Measurements from ENCODE around the gene POTEF.
"Not testable (repeated sequence)": the region's sequence is repeated elsewhere in the genome, so short reads cannot be mapped to it uniquely, and the experiment has no call there.

POTEF gene

DNA sequence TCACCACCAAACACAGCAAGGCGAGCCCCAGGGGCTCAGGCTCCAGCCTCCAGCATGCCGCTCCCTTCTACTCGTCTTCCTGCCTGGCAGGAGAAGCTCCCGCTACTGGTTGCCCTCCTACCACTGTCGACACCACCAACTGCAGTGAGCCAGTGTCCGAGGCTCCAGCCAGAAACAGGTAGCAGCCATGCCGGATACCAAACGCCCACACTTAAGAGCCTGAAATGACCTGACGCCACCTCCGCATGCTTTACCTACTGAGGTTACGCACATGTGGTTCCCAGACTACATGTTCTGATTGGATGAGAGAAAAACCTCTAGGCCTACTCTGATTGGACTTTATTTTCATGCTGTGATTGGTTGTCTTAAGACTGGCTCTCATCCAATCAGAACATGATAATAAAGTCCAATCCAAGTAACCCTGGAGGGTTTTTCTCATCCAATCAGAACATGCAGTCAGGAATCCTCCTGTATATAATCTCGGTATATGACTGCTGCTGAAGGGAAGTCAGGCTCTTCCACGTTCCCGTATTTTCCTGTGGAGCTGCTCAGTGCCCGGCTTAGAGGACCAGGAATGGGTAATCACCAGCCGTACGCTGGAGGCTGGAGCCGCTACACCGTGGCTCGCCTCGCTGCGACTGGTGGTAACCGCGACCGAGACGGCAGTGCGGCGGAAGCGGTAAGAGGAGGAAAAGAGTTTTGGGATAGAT, at the start of gene POTEF:
Gene POTEF, minus strand, starts transcription at position 103 of the 710 bp plus-strand sequence. CDS start 8,707 bp downstream, outside the sequence.
- not testable (repeated sequence) for DNase-seq (ENCODE audit: low read depth in 3 of 3)

DNA sequence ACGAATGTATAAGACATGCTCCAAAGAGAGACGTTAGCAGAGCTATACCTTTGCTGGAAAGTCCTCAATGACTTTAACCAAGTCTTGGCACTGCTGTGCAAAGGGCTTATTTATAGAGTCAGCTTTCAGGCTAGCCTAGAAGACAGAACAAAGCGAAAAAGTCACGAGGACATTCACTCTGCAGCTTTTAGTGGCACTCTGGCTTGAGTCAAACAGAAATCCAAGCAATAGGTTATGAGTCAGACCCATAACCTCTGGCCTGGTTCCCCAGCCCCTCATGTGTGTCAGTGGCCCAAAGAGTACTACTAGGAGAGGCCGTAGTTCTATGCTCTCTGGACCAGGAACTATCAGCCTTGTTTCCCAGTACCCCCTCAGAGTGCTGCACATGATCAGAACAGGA, 45.8 kb upstream of the POTEF start:
- not testable (repeated sequence) for DNase-seq (ENCODE audit: low read depth in 3 of 3)

DNA sequence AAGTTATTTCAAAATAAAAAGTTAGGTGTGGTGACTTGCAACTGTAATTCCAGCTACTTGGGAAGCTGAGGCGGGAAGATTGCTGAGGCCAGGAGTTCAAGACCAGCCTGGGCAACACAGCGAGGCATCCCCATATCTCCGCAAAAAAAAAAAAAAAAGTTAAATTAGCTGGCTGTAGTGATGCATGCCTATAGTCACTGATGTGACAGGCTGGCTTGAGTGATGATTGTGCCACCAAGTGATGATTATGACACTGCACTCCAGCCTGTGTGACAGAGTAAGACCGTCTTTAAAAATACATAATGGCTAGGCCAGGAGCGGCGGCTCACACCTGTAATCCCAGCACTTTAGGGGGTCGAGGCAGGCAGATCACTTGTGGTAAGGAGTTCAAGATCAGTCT, 40.9 kb upstream of the POTEF start:
- no peak for DNase-seq (ENCODE audit: low read depth in 3 of 3)

DNA sequence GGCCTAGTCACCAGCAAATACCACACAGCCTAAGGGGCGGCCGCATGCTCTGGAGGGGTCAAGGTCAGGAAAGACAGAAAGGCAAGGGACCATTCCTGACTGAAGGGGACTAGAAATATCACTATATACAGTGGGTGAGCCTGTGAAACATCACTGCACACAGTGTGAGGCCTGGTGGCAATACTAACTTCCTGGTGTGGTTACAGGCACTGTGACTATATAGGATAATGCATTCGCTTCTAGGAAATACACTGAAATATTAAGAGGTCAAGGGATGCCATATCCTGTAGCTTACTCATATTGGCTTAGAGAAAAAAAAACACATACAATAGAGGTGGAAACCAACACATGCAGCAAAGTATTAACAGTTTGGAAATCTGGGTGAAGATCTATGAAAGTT, 40.1 kb upstream of the POTEF start:
- DNase-seq (ENCODE audit: low read depth in 3 of 3), result not testable (repeated sequence)

DNA sequence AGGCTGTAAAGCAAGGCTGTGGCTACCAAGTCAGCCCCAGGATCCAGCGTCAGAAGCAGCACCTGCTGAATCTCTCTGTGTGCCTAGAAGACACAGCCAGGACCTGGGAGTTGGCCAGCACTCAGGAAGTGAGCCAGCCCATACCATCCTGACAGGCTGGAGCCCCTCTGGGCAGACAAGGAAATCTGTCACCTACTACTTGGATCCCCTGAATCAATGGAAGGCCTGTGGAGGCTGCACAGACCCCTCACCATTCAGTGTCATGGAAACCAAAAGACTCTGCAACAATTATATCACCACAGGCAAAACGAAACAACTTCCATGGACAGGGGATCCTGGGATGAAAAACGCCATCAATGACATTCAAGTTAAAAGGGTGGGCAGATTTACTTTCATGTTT, 37.6 kb upstream of the POTEF start:
- DNase-seq (ENCODE audit: low read depth in 3 of 3), result not testable (repeated sequence)

DNA sequence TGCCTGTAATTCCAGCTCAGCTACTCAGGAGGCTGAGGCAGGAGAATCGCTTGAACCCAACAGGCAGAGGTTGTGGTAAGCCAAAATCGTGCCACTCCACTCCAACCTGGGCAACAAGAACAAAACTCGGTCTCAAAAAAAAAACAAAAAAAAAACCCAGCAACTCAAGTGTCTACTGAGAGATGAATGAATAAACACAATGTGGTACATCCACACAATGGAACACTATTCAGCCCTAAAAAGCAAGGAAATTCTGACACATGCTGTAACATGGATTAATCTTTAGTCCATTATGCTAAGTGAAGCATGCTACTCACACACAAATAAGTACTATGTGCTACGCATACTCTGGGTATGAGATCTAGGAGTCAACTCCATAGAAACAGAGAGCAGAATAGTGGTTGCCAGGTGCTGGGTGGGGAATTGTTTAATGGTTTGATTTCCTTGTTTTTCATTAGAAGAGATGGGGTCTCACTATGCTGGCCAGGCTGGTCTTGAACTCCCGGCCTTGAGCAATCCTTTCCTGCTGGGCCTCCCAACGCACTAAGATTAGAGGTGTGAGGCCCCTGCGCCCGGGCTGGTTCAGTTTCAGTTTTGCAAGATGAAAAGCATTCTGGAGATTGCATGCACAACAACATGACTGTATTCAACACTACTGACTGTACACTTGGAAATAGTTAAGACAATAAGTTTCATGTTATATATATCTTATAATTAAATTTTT, 36.4 kb upstream of the POTEF start:
- DNase-seq (ENCODE audit: low read depth in 3 of 3), result no peak

DNA sequence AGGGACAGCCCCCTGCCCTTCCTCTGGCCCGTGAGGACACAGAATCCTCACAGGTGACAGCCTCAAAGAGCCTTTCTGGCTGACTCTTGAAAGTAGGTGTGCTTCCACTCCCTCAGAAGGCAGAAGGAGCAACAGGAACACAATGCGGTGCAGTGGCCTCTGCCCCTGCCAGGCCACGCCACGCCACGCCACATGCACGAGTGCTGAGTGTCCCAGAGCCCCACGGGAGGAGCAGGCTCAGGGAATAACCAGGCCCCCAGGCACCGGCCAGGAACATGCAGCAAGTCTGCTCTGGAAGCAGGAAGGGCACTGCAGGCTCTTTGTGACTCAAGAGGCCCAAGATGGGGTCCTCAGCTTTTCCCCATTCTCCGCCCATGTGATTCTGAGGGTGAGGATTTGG, 33.9 kb upstream of the POTEF start:
- no peak for DNase-seq (ENCODE audit: low read depth in 3 of 3)

DNA sequence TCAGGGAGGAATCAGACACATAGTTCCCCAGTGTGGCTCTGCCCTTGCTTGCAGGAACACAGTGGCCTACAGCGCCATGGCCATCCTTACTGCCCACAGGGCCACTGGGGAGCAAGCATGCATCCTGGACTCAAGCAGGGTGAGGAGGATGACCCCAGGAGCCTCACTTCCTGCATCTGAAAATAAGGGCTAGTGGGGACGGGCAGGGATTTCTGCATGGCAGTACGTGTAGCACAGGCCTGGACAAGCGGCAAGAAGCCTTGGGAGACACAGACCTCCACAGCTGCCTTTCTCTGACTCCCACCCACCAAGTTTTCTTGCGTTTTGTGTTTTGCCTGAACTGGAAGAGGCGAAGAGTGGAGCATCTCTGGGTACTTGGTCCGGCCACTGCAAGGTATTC, 33.5 kb upstream of the POTEF start:
- DNase-seq (ENCODE audit: low read depth in 3 of 3), result not testable (repeated sequence)

DNA sequence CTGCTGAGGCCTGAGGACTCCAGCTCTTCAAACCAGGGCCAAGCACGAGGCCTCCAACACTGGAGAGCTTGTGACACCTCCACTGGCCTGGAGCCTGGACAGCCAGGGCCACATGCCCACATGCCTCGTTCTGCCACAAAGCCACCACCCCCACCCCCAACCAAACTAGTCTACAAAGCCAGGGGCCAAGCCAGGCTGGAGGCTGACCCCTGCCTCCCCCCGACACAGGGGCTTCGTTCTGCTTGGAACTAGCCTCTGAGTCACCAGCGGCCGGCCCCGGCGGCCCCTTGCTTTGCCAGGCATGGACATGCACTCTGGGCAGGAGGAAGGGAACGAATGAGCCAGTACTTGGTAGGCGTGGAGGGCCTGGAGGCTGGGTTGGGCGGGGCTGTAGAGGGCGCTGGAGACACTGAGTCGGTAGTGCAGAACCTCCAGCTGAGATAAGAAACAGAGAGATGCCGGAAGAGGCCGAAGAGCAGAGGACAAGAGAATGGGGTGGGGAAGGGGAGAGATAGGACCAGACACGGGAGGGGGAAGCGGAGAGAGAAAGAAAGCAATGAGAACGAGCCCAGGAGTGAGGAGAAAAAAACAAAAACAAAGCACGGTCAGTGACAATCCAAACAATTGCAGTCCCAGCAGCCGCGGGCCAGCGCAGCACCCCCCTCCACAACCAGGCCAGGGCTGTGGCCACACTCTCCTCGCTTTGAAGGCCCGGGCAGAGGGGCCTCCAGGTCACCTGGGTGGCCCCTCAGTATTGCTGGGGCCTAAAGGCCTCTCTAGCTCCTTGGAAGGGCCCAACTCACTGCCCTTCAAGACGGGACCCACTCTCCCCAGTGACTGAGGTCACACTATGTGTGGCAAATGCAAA, 32.0 kb upstream of the POTEF start:
- DNase-seq (ENCODE audit: low read depth in 3 of 3), result not testable (repeated sequence)

DNA sequence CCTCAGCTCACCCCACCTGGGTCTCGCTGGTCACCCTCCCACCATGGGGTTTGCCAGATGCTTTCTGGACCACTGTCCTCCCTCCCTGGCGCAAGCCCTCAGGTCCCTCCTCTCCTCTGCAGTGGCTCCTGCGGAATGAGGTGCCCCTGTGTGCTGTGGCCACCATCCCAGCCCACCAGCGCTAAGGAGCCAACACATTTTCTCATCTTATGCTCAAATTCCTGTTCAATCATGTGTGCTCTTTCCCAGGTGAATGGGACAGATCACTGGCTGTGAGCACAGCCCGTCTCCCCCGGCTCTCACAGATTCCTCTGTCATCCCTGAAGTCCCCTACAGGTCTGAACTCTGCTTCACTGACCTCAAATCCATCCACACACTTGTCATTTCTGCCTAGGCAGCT, 31.1 kb upstream of the POTEF start:
- no peak for DNase-seq (ENCODE audit: low read depth in 3 of 3)

DNA sequence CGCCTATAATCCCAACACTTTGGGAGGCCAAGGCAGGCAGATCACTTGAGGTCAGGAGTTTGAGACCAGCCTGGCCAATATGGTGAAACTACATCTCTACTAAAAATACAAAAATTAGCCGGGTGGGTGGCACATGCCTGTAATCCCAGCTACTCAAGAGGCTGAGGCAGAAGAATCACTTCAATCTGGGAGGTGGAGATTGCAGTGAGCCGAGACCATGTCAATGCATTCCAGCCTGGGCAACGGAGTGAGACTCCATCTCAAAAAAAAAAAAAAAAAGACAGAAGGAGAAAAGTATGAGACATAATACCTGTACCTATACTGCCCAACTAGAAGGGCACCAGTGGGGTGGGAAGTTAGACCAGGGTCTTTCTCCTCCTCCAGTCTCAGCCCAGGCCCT, 30.4 kb upstream of the POTEF start:
- not testable (repeated sequence) for DNase-seq (ENCODE audit: low read depth in 3 of 3)

DNA sequence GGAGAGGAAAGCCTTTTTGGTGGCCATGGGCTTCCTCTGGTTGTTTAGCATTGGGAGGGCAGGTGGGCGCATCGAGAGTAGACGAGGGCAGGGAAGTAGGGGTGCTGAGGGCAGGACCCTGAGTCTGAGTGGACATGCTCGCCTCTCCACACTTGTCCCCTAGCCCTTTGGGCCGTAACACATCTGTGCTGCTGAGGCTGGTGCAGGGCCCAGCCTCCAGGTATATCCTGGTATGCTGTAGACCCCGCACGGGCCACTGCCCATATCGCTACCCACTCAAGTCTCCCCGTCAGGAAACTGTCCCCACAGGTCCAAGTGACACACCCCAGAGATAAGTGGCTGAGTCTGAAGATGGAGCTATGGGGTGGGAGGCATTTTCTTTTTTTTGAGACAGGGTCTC, 29.6 kb upstream of the POTEF start:
- no peak for DNase-seq (ENCODE audit: low read depth in 3 of 3)

DNA sequence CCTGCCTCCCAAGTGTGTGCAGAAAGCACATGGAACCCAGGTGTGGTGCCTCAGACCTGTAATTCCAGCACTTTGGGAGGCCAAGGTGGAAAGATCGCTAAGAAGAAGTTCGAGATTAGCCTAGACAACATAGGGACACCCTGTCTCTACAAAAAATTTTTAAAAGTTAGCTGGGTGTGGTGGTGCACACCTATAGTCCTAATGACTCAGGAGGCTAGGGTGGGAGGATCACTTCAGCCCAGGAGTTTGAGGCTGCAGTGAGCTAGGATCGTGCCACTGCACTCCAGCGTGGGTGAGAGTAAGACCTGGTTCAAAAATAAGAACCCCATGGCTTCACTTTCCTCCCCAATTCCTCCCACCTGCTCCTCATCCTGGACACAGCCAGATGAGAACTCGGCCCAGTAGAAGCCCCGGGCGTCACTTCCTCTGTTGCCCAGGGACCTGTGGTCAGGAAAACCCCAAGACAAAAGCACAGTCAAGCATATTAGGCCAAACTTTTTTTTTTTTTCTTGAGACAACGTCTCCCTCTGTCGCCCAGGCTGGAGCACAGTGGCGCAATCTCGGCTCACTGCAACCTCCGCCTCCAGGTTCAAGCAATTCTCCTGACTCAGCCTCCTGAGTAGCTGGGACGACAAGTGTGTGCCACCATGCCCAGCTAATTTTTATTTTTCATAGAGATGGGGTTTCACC, 28.9 kb upstream of the POTEF start:
- DNase-seq (ENCODE audit: low read depth in 3 of 3), result not testable (repeated sequence)

DNA sequence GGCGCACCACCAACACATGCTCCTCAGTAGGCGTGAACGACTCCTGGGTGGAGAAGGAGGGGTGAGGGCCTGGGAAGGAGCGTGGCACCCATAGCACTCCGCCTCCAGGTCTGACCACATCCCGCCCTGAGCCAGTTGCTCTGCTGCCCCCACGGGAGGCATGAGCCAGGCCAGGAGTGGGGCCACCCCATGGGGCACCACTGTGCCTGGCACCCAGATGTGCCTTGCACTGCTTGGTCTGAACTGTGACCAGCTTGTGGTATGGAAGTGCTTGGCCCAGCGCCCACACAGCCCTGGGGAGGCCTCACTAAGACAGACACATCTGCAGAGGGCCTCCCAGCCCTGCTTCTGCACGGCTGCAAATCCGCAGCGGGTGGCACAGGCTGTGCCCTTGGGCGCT, 28.3 kb upstream of the POTEF start:
- not testable (repeated sequence) for DNase-seq (ENCODE audit: low read depth in 3 of 3)

DNA sequence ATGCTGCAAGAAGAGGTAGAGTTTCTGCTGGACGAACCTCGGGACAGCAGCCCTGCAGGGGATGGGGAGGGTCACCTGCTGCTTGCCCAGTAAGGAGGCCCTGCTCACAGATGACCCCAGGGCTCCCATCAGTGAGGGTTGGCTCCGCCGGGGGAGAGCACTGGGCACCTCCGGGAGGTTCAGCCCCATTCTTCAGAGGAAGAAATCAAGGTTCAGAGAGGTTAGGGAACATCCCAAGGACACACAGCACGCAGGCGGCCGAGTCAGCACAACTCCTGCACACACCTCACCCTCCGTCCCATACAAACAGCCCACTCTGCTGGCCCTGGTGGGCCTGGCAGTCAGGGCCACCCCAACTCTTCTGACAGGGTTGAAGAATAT, 27.6 kb upstream of the POTEF start:
- DNase-seq (ENCODE audit: low read depth in 3 of 3), result no peak

DNA sequence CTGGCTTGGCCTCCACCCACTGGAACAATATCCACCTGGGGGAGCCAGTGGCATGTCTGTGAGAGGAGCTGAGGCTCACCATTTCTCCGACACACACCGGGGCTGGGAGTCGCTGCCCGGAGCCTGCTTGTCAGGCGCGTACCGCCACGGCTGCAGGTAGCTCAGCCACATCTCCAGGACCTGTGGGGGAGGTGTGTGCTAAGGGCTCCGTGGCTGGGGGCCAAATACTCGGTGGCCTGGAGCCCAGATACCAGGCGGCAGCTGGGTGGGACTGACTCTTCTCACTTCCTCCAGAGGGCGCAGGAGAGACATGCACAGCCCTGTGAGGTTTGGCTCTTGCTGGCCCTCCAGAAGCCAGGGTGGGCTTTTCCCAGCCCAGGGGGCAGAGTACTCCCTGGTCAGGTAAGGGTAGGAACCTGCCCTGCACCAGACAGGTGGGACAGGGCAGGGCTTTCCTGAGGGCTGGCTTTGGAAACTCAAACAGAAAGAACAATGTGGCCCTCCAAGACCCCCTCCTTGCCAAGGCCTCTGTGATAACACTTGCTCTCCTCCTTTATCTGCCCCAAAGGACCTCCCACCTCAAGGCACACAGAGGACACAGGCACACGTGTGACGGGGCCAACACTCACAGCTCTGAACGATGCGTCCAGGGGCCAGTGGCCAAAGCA, 27.1 kb upstream of the POTEF start:
- DNase-seq (ENCODE audit: low read depth in 3 of 3), result not testable (repeated sequence)

DNA sequence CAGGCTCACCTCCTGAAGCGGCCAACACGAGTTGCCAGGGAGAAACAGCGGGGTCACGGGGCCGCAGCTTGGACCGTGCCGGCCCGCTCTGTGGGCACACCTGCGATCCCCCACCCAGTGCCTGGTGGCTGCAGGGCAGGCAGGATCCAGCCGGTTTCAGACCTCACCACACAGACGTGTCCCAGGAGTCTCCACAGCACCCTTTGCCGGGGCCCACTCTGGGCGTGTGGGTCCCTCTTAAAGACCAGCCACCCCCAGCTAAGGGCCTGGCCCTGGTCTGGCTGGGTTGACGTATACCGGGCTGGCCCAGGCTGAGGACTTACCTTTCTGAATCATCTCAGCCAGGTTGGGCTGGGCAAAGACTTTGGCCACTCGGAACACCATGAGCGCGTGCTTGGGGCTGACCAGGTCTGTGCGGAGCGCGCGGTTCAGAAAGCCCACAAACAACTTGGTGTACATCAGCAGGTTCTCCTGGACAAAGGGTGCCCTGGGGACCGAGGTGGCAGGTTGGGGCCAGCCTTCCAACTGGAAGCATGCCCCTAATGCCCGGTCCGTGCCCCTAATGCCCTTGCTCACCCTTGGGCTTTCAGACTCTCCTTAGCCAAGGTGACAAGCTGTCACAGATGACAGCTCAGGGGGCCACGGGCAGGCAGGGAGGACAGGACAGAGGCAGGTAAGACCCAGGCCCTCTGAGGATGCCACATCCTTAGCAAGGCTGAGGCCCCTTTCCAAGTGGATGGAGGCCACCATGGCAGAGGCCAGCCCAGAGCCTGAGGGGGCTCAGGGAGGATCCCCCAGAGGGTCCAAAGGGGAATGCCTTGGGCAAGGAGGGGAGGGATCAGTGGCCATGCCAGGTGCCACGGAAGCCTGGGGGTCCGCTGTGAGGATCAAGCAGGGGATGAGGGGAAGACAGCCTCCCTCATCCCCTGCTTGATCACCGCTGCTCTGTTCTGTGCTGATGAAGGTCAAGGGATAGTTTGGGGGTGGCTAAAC, 26.0 kb upstream of the POTEF start:
- DNase-seq (ENCODE audit: low read depth in 3 of 3), result no peak

DNA sequence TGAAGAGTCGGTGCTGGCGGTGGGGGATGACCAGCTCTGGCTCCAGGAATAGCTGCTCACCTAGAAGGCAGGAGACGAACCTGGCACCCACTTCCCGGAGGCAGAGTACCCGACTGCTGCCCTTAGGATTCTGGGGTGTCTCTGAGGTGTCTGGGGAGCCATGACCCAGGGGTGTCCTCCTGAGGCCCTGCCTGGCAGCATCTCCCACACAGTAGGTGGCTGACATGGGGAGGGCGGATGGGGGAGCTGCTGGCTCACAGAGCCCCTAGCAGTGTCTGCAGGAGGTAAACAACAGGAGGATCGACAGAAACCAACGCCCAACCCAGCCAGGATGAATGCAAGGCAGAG, 25.4 kb upstream of the POTEF start:
- DNase-seq (ENCODE audit: low read depth in 3 of 3), result not testable (repeated sequence)

DNA sequence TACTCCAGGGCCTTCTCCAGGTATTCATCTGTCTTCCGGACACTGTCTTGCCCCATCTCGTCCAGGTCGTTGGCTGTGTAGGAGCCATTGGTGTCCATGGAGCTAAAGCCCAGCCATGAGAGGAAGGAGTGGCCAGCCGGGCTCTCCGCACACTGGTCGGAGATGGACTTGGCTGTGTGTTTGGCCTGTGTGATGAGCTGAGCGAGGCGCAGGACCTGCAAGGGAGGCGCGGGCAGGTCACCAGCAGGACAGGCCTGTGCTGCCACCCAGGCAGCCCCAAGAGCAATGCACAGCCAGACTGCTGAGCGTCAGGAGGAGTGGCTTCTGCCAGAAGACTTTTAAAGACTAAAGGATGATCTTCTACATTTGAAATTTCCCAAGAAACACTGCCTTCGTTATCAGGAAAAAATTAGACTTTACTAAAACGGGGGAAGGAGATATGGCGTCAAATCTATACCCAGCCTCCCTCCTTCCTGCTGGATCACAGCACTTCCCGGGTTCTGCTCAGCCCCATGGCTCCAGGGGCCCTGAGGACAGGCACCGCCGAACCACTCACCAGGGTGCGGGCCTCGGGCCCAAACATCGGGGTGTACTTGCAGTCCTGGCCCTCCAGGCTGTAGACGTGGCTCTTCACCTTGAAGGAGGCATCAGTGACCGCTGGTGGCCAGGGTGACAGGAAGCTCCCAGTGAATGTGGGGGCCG, 24.9 kb upstream of the POTEF start:
- DNase-seq (ENCODE audit: low read depth in 3 of 3), result not testable (repeated sequence)

Data from stimulated activated CD4-positive, alpha-beta T cell treated with anti-CD3 and anti-CD28 coated beads, TNF-alpha, amount 100 ng/mL, for 24 hours (primary cell).